Loucy (cell line): ENCODE results near the gene SLC7A6OS.

Experiments
- H2AFZ ChIP-seq: fragments of 200-600 bp; sonication (generic); 2 replicates; pipeline ENCODE4 v1.6.0; 2016; ENCODE audit warnings: antibody characterized with exemption, mild to moderate bottlenecking, low read length, moderate library complexity
- H3F3A ChIP-seq: fragments of 200-600 bp; 2 replicates; pipeline ENCODE4 v1.6.0; 2016; ENCODE audit warnings: antibody characterized with exemption, low read depth, mild to moderate bottlenecking
- H3K27me3 ChIP-seq: fragments of 200-600 bp; sonication (generic); 2 replicates; pipeline ENCODE4 v1.6.1; 2014; ENCODE audit warnings: low read length, mild to moderate bottlenecking; ENCODE audit not compliant: insufficient read depth, poor library complexity, severe bottlenecking
- H3K36me3 ChIP-seq: fragments of 200-600 bp; sonication (generic); 2 replicates; pipeline ENCODE4 v1.6.1; 2016; ENCODE audit warnings: low read length; ENCODE audit not compliant: insufficient read depth
- H3K4me1 ChIP-seq: fragments of 200-600 bp; sonication (generic); 2 replicates; pipeline ENCODE4 v1.5.1; 2014; ENCODE audit warnings: low read length, mild to moderate bottlenecking; ENCODE audit not compliant: insufficient read depth, poor library complexity, severe bottlenecking
- H3K4me2 ChIP-seq: fragments of 200-600 bp; sonication (generic); 2 replicates; pipeline ENCODE4 v1.6.0; 2014; ENCODE audit warnings: antibody characterized with exemption, low read length, low read depth, mild to moderate bottlenecking; ENCODE audit not compliant: poor library complexity, severe bottlenecking
- H3K4me3 ChIP-seq: fragments of 200-600 bp; sonication (generic); 2 replicates; pipeline ENCODE4 v1.5.1; 2014; ENCODE audit warnings: low read length, mild to moderate bottlenecking, mixed read lengths; ENCODE audit not compliant: poor library complexity, severe bottlenecking
- H3K79me2 ChIP-seq: fragments of 200-600 bp; sonication (generic); 2 replicates; pipeline ENCODE4 v1.6.1; 2014; ENCODE audit warnings: low read length; ENCODE audit not compliant: insufficient read depth
- H3K9ac ChIP-seq: fragments of 200-600 bp; sonication (generic); 2 replicates; pipeline ENCODE4 v1.6.0; 2014; ENCODE audit warnings: mild to moderate bottlenecking, low read depth, low read length, moderate library complexity; ENCODE audit not compliant: poor library complexity, severe bottlenecking
- H3K9me2 ChIP-seq: fragments of 200-600 bp; sonication (generic); replicated peaks from 2 replicates; pipeline ENCODE4 v1.6.1; 2016; ENCODE audit warnings: low read depth, low read length, mixed read lengths
- H3K9me3 ChIP-seq: fragments of 200-600 bp; sonication (generic); 2 replicates; pipeline ENCODE4 v1.6.1; 2014; ENCODE audit warnings: mild to moderate bottlenecking, antibody characterized with exemption, low read length, low read depth; ENCODE audit not compliant: insufficient read depth
- H4K20me1 ChIP-seq: fragments of 200-600 bp; sonication (generic); 2 replicates; pipeline ENCODE4 v1.6.0; 2014; ENCODE audit warnings: antibody characterized with exemption, low read length, mild to moderate bottlenecking; ENCODE audit not compliant: insufficient read depth, poor library complexity, severe bottlenecking
- CTCF ChIP-seq: fragments of 200-600 bp; sonication (generic); conservative IDR thresholded peaks from 2 replicates; pipeline ENCODE4 v1.5.1; 2014; ENCODE audit warnings: mild to moderate bottlenecking, antibody characterized with exemption, low read length
- EZH2phosphoT487 ChIP-seq: fragments of 200-600 bp; IDR thresholded peaks from 2 replicates; pipeline ENCODE4 v1.6.1; 2018; ENCODE audit warnings: antibody characterized with exemption, mild to moderate bottlenecking, moderate library complexity, borderline replicate concordance

Gene SLC7A6OS

GRCh38 chr16:68285683-68286082 lies 25.1 kb downstream of the SLC7A6OS start:
- no peaks in the 10 kb centered on the region for H3K9me3 ChIP-seq
- no peaks in the 10 kb centered on the region for H3K27me3 ChIP-seq
- peak overlapping the region; percentile 82 for H3K9ac ChIP-seq
- H3K4me2 ChIP-seq: peak overlapping the region; percentile 98
- H3K4me1 ChIP-seq: peaks cover 75% of the 10 kb centered on the region
- H4K20me1 ChIP-seq: peaks cover 7% of the 10 kb centered on the region
- no peaks in the 10 kb centered on the region for H3K9me2 ChIP-seq
- H3K4me3 ChIP-seq: peak overlapping the region; percentile 74
- H3K36me3 ChIP-seq: peaks cover 10% of the 10 kb centered on the region; the same call in 1 of the 2 replicates
- H3K79me2 ChIP-seq: peaks cover 55% of the 10 kb centered on the region
- TF ChIP-seq EZH2phosphoT487 (no peak), CTCF (no peak)
- H2AFZ ChIP-seq: no peak overlapping the region
- peaks cover 19% of the 10 kb centered on the region for H3F3A ChIP-seq

- Histone ChIP-seq H3K27me3 (no peaks in the 10 kb centered on the region), H3K79me2 (peaks cover 57% of the 10 kb centered on the region), H3K9ac (peak overlapping the region; percentile 82), H3K36me3 (peaks cover 7% of the 10 kb centered on the region; the same call in 1 of the 2 replicates), H3K4me2 (peak overlapping the region; percentile 98), H3K4me3 (peak overlapping the region; percentile 74), H3K4me1 (peaks cover 67% of the 10 kb centered on the region), H2AFZ (no peak overlapping the region), H4K20me1 (peaks cover 7% of the 10 kb centered on the region), H3K9me2 (no peaks in the 10 kb centered on the region), H3F3A (peaks cover 17% of the 10 kb centered on the region), H3K9me3 (no peaks in the 10 kb centered on the region)
- TF ChIP-seq CTCF (no peak), EZH2phosphoT487 (no peak)
Measured at GRCh38 chr16:68284847-68285246, 25.9 kb downstream of the SLC7A6OS start.

GRCh38 chr16:68283801-68284598 lies 26.7 kb downstream of the SLC7A6OS start:
- Histone ChIP-seq H3F3A (peaks cover 12% of the 10 kb centered on the region), H3K9me2 (no peaks in the 10 kb centered on the region), H2AFZ (no peak overlapping the region), H3K9ac (peak overlapping the region; percentile 82), H3K4me3 (peak overlapping the region; percentile 74), H3K27me3 (no peaks in the 10 kb centered on the region), H3K4me1 (peaks cover 58% of the 10 kb centered on the region), H3K79me2 (peaks cover 62% of the 10 kb centered on the region), H3K36me3 (peaks cover 7% of the 10 kb centered on the region; the same call in 1 of the 2 replicates), H4K20me1 (peaks cover 3% of the 10 kb centered on the region), H3K4me2 (peak overlapping the region; percentile 98), H3K9me3 (no peaks in the 10 kb centered on the region)
- TF ChIP-seq CTCF (no peak), EZH2phosphoT487 (no peak)
